GM23338 (cell line): Measurements from ENCODE around the gene PCLAF.

ENCODE experiments used
- CTCF ChIP-seq, 2 experiments: fragments of 200-600 bp in 1 of 2; sonication (generic) in 1 of 2; conservative IDR thresholded peaks; 2 replicates each; pipeline versions ENCODE4 v1.5.1 to v1.6.1; 2016 to 2017; ENCODE audit warnings: antibody characterized with exemption in 2 of 2, low read depth in 2 of 2, mild to moderate bottlenecking in 2 of 2, moderate library complexity in 1 of 2
- EZH2 ChIP-seq: fragments of 200-600 bp; sonication (generic); IDR thresholded peaks from one replicate; pipeline ENCODE4 v1.8.0; 2017; ENCODE audit warnings: antibody characterized with exemption, mild to moderate bottlenecking, low read depth; ENCODE audit not compliant: unreplicated experiment

GRCh38 chr15:64412216-64412615, 31.0 kb upstream of the PCLAF start:
- TF ChIP-seq EZH2: no peak
- TF ChIP-seq CTCF (conservative IDR thresholded peaks at IDR 0.05; ENCODE audit: low read depth in 2 of 2): no peak
